ENCODE results near the gene DHX9.

DHX9 gene

GRCh38 chr1:182839209-182840066 lies at the start of gene DHX9:
Gene DHX9, plus strand, starts transcription at chr1:182839347. Its CDS starts 3,220 bp downstream, at chr1:182842567.
- peak; percentile 68 for DNase-seq (ENCODE audit: low read depth)

- no peak for DNase-seq (ENCODE audit: low read depth)
Observed at GRCh38 chr1:182791281-182792179, 47.6 kb upstream of the DHX9 start.

- no peak for DNase-seq (ENCODE audit: low read depth)
Observed at GRCh38 chr1:182794091-182794490, 45.1 kb upstream of the DHX9 start.

DNA sequence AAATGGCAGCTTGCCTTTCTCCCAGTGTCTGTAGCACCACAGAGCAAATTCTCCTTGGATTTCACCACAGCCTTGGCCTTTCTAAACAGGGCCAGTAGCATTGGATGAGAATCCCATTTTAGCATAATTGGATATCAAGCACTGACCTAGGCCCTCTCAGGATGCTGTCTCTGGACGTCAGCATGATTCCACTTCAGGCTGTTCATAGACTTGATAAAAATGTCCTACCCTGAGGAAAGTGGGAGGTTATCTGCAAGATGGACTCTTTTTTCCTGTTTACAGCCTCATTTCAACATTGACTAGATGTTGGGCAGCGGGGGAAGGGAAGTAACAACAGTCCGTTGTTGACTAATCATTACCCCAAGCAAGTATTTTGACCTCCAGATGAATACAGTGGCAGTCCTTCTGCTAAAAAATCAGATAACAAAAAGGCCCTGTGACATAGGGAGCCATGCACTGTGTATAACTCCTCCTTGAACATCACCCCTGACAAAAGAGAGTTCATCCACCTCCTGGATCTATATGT lies 44.4 kb upstream of the DHX9 start:
- DNase-seq (ENCODE audit: low read depth) = no peak

GRCh38 chr1:182795563-182796228 lies 43.5 kb upstream of the DHX9 start:
- DNase-seq (ENCODE audit: low read depth) = peak; percentile 2

DNA sequence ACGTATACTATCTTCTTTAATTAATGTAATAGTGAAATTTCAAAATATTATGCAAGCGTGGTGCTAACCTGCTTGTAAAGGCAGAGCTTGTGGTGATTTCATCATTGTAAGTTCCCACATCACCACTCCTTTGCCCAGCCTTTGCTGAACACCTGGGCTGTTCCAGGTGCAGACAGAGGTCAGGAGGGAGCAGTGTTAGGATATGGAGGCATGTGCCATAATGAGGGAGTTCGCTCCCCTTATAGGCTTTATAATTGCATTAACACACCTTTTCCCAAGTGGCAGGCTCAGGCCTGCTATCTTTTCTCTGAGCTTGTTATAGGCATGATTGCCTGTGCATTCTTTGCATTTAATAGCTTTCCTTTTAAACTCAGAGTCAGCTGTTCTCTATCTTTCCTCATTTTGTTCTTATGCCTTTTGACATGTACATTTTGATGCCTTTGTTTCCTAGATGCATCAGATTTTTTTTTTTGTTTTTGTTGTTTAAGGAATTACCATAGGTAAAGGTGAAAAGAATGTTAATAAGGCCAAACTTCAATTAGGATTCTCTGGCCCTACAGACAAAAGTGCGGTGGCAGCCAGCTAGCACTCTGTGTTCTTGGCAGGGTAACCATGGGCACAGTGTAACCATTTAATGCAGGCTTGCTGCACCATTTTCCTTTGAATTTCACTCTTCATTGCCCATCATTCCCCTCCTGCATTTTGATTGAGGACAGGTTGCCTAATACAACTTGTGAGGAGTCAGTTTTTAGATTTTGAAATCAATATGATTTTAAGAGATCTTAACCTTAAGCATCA lies 36.9 kb upstream of the DHX9 start:
- no peak for DNase-seq (ENCODE audit: low read depth)

- no peak for DNase-seq (ENCODE audit: low read depth)
Observed at GRCh38 chr1:182803846-182804245, 35.3 kb upstream of the DHX9 start.

- DNase-seq (ENCODE audit: low read depth) = no peak
Observed at GRCh38 chr1:182806015-182806678, 33.0 kb upstream of the DHX9 start.

DNA sequence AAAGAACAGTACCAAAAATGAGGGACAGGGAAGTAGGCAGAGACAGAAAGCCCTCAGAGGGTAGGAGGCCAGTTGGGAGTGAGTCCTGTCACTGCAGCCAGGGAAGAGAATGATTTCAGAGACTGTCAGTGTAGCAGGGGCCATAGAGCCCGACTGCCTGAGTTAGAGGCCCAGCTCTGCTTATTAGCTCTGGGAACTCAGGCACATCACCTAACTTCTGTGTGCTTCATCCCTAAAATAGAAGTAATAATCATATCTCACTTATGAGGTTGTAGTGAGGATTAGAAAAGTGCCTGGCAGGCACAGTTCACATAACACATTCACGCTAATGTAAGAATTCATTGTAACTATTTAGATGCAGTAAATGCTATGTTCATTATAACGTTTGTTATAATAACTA lies 31.2 kb upstream of the DHX9 start:
- no peak for DNase-seq (ENCODE audit: low read depth)

DNA sequence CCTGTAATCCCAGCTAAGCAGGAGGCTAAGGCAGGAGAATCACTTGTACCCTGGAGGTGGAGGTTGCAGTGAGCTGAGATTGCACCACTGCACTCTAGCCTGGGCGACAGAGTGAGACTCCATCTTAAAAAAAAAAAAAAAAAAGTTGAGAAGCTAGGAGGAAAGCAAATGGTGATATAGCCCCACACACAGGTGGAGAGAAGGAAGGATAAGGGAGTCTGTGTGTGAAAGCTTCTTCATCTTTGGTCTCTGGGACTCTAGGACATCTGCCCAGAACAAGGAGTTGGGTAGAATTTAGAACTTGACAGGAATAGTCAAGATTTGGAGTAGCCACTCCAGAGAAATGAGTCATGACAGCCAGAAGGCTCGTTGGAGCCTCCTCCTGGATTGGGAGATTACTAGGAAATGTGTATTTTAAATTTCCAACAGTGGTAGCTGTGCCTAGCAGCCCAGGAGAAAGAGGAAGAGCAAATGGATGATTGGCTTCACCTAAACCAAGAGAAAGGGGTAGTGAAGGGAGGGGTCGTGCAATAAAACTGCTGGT lies 29.7 kb upstream of the DHX9 start:
- DNase-seq (ENCODE audit: low read depth) = peak; percentile 18

GRCh38 chr1:182811975-182812722 lies 27.0 kb upstream of the DHX9 start:
- no peak for DNase-seq (ENCODE audit: low read depth)

GRCh38 chr1:182816863-182817262 lies 22.3 kb upstream of the DHX9 start:
- no peak for DNase-seq (ENCODE audit: low read depth)

- no peak for DNase-seq (ENCODE audit: low read depth)
Observed at GRCh38 chr1:182817802-182818201, 21.3 kb upstream of the DHX9 start.

GRCh38 chr1:182823220-182823619 lies 15.9 kb upstream of the DHX9 start:
- DNase-seq (ENCODE audit: low read depth) = no peak

DNA sequence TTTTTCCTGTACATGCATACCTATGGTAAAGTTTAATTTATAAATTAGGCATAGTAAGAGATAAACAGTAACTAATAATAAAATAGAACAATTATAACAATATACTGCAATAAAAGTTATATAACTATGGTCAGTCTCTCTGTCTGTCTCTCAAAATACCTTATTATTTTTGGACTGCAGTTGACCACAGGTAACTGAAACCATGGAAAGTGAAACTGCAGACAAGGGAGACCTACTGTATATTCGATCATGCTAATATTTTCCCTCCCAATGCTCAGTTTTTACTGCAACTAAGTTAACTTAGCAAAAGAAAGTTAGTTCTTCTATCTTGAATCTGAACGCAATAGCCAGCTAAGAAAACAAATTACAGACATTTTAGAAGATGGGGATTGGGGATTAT lies 12.3 kb upstream of the DHX9 start:
- DNase-seq (ENCODE audit: low read depth) = no peak

- DNase-seq (ENCODE audit: low read depth) = no peak
Observed at GRCh38 chr1:182829285-182829932, 9.7 kb upstream of the DHX9 start.

DNA sequence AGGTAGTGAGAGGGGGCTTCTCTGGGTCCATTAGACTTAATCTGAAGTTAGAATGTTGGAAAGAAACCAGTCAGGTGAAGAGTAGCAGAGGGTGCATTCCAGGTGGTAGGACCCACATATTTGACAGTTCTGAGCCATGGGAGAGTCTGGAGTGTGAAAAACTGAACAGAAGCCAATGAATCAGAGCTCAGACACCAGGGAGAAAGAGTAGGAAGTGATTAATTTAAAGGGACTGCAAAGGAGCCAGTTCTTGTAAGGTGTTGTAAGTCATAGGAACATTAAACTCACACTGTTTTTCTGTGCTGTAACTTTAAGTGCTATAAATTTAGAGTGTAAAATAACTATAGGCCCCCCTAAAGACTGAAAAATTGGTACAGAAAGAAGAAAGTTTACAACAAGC lies 5.9 kb upstream of the DHX9 start:
- no peak for DNase-seq (ENCODE audit: low read depth)

DNA sequence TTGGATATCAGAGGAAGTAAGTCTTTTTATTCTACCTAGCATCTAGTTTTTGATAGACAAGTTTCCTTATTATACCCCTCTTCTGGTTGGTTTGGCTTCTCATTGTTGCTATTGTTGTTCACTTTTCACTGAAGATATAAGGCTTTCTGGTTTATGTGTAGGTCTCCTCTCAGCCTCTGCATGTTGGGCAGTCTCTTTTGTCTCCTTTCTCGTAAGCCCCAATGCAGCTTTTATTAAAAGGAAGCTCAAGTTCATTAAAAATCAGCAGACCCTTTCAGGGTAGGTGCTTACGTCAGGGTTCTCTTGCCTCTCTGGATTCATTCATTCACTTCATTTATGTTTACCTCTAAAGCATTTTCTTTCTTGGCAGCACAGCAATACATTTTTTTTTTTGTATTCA lies 4.8 kb upstream of the DHX9 start:
- DNase-seq (ENCODE audit: low read depth) = no peak

- DNase-seq (ENCODE audit: low read depth) = no peak
Observed at GRCh38 chr1:182835806-182836205, 3.3 kb upstream of the DHX9 start.

Data from stromal cell of bone marrow (primary cell).